Ovary (tissue), 3 donors: ENCODE data around the gene NRCAM.
"Not testable (repeated sequence)": the region's sequence is repeated elsewhere in the genome, so short reads cannot be mapped to it uniquely, and the experiment has no call there.

Experiments used
- CTCF ChIP-seq, 3 donors: fragments of 450-650 bp in 2 of 3; fragments of 200-600 bp in 1 of 3; IDR thresholded peaks; one replicate each; pipeline versions ENCODE4 v1.5.1 to v1.8.0; 2016 to 2022; ENCODE audit warnings: antibody characterized with exemption in 3 of 3, mild to moderate bottlenecking in 1 of 3
- POLR2A ChIP-seq: fragments of 450-650 bp; IDR thresholded peaks from one replicate; pipeline ENCODE4 v1.6.1; 2017; ENCODE audit warnings: antibody characterized with exemption, mild to moderate bottlenecking, moderate library complexity
- donor health status: DM: no; HTN: no; CAD: no.

- not testable (repeated sequence) for TF ChIP-seq POLR2A; CTCF (IDR thresholded peaks at IDR 0.05)
Observed at GRCh38 chr7:108393097-108393496, 63.1 kb downstream of the NRCAM start.
